BJ (cell line): ENCODE measurements around the gene MPL. TPM values are rescaled to one million over a fixed set of nuclear protein-coding genes. Genes with fewer than 3 reads are reported as not detected.

Source experiments
- CTCF ChIA-PET: fragments of 350-600 bp; formaldehyde crosslinking; extraction: SDS; loops from one replicate; lab custom pipeline; 2021; ENCODE audit warnings: antibody characterized with exemption, inconsistent platforms; lab: Yijun Ruan, JAX
- POLR2A ChIA-PET: fragments of 300-600 bp; sonication (Branson Sonifier 250); formaldehyde crosslinking; extraction: SDS; loops from one replicate; lab custom pipeline; 2021; ENCODE audit warnings: antibody characterized with exemption; lab: Charles Lee
- DNase-seq: peaks from one replicate; pipeline ENCODE4 v3.0.0-alpha.2; 2011; ENCODE audit warnings: low read depth
- H3K27me3 ChIP-seq: 2 replicates; pipeline ENCODE4 v1.6.0; 2011; ENCODE audit warnings: low read length; ENCODE audit not compliant: control insufficient read depth, insufficient read depth
- H3K36me3 ChIP-seq: 2 replicates; pipeline ENCODE4 v1.5.1; 2011; ENCODE audit warnings: low read length; ENCODE audit not compliant: control insufficient read depth, insufficient read depth
- H3K4me3 ChIP-seq: 2 replicates; pipeline ENCODE4 v1.5.1; 2011; ENCODE audit warnings: low read depth, mild to moderate bottlenecking, control low read depth, low read length
- polyA plus RNA-seq: library from polyadenylated mRNA; depleted of rRNA; stranded (reverse); fragments of >200 nt; gene quantifications from 2 replicates; pipeline ENCODE4 v1.2.3, GENCODE V29; 2011
- TF ChIP-seq, protein P1 (sequence below): IDR thresholded peaks from 2 replicates; pipeline ENCODE4 v1.5.1; 2011; ENCODE audit warnings: low read depth, mild to moderate bottlenecking, control low read depth, inconsistent platforms, low read length, moderate library complexity; ENCODE audit not compliant: insufficient read depth

Gene MPL
- polyA plus RNA-seq, 1 experiment: not detected

DNA sequence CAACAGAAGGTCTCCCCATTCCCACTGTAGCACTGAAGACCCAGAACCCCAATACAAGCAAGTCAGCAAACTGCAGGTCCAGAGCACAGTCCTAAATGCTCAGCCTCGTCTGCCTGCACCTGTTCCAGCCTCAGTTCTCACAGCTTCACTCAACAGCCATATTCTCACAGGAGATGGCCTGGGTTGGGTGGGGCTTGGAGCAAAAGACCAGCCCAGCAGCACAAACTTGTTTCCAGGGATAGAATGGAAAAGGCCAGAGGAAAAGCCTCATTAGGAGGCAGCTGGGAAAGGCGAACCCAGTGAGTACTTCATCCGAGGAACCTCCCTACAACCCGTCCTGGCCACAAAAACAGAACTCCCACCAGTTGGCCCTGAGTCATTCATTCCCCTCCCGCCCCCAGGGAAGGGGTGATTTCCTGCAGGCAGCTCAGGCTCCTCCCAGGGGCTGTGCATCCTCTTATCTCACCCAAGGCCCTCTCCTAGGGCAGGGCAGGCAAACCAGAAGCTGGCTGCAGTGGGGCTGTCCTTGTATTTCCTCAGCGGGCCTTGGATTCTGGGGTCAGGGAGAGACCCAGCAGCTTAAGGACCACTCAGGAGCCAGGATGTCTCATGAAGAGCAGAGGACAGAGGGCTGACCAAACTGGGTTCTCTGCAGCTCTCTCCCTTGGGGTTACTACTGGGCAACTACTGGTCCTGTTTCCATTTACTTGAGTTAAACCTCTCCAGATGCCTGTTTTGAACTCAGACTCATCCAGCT lies 7.4 kb upstream of the MPL start:
- CTCF ChIA-PET: interaction anchor here (0.8 to 1.3 kb wide), 3 partner anchors 14 to 103 kb away, joined by 3 to 4 read pairs (median 3); no protein-coding TSS in a partner anchor
- DNase-seq: peak; percentile 38
- POLR2A ChIA-PET: no interaction called here
- TF ChIP-seq, protein P1, sequence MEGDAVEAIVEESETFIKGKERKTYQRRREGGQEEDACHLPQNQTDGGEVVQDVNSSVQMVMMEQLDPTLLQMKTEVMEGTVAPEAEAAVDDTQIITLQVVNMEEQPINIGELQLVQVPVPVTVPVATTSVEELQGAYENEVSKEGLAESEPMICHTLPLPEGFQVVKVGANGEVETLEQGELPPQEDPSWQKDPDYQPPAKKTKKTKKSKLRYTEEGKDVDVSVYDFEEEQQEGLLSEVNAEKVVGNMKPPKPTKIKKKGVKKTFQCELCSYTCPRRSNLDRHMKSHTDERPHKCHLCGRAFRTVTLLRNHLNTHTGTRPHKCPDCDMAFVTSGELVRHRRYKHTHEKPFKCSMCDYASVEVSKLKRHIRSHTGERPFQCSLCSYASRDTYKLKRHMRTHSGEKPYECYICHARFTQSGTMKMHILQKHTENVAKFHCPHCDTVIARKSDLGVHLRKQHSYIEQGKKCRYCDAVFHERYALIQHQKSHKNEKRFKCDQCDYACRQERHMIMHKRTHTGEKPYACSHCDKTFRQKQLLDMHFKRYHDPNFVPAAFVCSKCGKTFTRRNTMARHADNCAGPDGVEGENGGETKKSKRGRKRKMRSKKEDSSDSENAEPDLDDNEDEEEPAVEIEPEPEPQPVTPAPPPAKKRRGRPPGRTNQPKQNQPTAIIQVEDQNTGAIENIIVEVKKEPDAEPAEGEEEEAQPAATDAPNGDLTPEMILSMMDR: no peak
- no peaks in the 10 kb centered on the region for H3K36me3 ChIP-seq
- no peaks in the 10 kb centered on the region for H3K27me3 ChIP-seq
- H3K4me3 ChIP-seq: no peak overlapping the region

DNA sequence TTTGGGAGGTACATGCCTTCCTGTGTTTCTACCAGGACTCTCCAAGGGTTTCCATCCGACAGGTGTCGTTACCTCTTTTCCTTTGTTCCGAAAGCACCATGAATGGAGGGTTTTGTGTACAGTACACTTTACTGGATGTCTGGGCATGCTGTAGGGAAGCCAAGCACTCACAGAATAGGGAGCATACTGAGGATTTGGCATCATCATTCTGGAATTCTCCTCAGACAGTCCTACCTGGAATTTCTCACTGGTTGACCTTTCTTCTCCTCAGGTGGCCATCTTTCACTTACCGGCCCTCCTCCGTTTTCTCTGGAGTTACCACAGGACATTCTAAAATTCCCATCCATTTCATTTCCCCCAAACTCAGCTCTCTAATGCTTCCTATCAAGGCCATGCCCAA lies 5.9 kb upstream of the MPL start:
- no peak for DNase-seq

DNA sequence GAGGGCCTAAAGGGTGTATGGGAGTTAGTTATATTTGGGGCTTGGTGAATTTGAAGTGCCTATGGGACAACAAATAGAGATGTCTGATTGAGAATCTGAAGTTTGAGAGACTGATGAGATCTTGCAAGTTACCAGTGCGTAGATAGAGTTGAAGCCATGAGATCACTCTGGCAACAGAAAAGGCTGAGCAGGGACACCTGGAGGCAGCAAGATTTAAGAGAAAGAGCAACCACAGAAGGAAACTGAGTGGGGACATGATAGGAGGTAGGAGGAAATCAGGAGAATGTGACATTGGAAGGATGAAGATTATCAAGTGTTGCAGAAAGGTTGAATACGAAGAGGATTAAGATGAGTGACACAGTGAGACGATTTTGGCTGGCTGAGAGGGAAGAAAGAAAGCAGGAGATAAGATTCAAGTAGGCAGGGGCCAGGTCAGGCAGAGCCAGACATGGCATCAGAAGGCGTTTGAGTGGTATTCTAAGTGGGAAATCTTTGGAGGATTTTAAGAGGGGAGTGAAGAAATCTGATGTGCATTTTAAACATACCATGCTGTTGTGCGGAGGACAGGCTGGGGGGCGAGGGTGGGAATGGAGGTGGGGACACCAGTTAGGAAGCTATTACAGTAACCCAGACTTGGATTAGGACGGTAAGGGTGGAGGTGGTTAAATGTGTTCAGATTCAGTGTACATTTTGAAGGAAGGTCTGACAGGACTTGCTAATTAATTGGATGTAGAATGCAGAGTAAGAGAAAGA lies 3.0 kb upstream of the MPL start:
- peaks cover 4% of the 10 kb centered on the region; the same call in 1 of the 2 replicates for H3K27me3 ChIP-seq
- ChIA-PET POLR2A (no interaction called here), CTCF (no interaction called here)
- no peaks in the 10 kb centered on the region for H3K36me3 ChIP-seq
- TF ChIP-seq, protein P1: no peak
- no peak for DNase-seq
- no peak overlapping the region for H3K4me3 ChIP-seq

More for the DNA sequence above, 5.9 kb upstream of the MPL start:
- ChIA-PET CTCF (no interaction called here), POLR2A (no interaction called here)
- TF ChIP-seq, protein P1: no peak
- Histone ChIP-seq H3K4me3 (no peak overlapping the region), H3K27me3 (no peaks in the 10 kb centered on the region), H3K36me3 (no peaks in the 10 kb centered on the region)

DNA sequence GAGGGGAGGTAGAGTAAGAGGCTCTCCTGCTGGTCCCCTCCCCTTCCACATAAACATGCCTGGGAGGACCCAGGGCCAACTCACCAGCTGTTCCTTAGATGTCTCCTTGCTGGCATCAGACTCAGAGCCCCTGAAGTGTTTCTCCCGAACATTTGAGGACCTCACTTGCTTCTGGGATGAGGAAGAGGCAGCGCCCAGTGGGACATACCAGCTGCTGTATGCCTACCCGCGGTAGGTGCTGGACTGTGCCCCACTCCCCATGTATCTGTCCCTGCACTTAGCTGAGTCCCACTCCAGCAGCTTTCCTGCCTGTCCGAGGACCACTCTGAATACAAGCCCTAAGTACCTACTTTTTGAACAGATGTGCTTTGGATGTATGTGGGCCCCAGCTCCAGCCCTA lies 383 bp downstream of the MPL start:
- Histone ChIP-seq H3K4me3 (no peak overlapping the region), H3K27me3 (peaks cover 10% of the 10 kb centered on the region; the same call in 1 of the 2 replicates), H3K36me3 (no peaks in the 10 kb centered on the region)
- TF ChIP-seq, protein P1: no peak
- CTCF ChIA-PET: interaction anchor here (0.6 kb wide), 1 partner anchor 974 kb away, joined by 4 read pairs; no protein-coding TSS in a partner anchor
- DNase-seq: no peak
- POLR2A ChIA-PET: no interaction called here
